ENCODE measurements around the gene NADK2. TPM values are rescaled to one million over a fixed set of nuclear protein-coding genes. Genes with fewer than 3 reads are reported as not detected.

NADK2 gene
- total and polyA plus RNA-seq, 9 of the 15 experiments (the other 6 are each of a cell fraction or from before 2014, with no cell fraction given) = 10.6 to 41.0 (median 24.0) TPM

GRCh38 chr5:36150676-36151433 is 90.9 kb downstream of the NADK2 start (continued):
- TF ChIP-seq ZNF407 (IDR thresholded peaks at IDR 0.05; ENCODE audit: low read depth) (no peak), PCBP1 (IDR thresholded peaks at IDR 0.05; ENCODE audit: low read depth, low read length, poor library complexity, severe bottlenecking) (no peak), PREB (CRISPR knock-in tag; IDR thresholded peaks at IDR 0.05) (no peak), ZFPM2 (CRISPR knock-in tag; IDR thresholded peaks at IDR 0.05) (no peak), MAFK (IDR thresholded peaks at IDR 0.05; ENCODE audit: low read length) (peak; percentile 56), ZBTB12 (CRISPR knock-in tag; IDR thresholded peaks at IDR 0.05) (peak; percentile 93), DNMT1 (IDR thresholded peaks at IDR 0.05) (no peak), ELF4 (CRISPR knock-in tag; IDR thresholded peaks at IDR 0.05) (no peak), NFRKB (IDR thresholded peaks at IDR 0.05; ENCODE audit: low read depth) (no peak), GATA2 (CRISPR knock-in tag; IDR thresholded peaks at IDR 0.05) (no peak), CCNT2 (IDR thresholded peaks at IDR 0.05; ENCODE audit: borderline replicate concordance, extremely low read depth, insufficient read length, low read depth, low read length) (no peak), ERF (CRISPR knock-in tag; IDR thresholded peaks at IDR 0.05) (0 out of 2 replicates have a peak, but pooled peaks have one; percentile 22), CREB5 (CRISPR knock-in tag; IDR thresholded peaks at IDR 0.05) (no peak), ZNF436 (CRISPR knock-in tag; IDR thresholded peaks at IDR 0.05) (no peak), FOXK2 (conservative IDR thresholded peaks at IDR 0.05 in 1 of 2, IDR thresholded peaks at IDR 0.05 in 1 of 2; ENCODE audit: low read depth in 2 of 2) (peak; percentile 48 to 65; a peak in 2 of 4 replicates), ZNF143 (CRISPR knock-in tag; IDR thresholded peaks at IDR 0.05) (no peak)

Measured in K562 (cell line).